Activated CD4-positive, alpha-beta T cell treated with anti-CD3 and anti-CD28 coated beads, Interleukin-2, amount 50 U/mL, for 4 hours (primary cell): ENCODE data around the gene HEATR5B.
A peak's percentile ranks its signal among the peaks of the same experiment; 100 is the strongest.
"Not testable (repeated sequence)": the region's sequence is repeated elsewhere in the genome, so short reads cannot be mapped to it uniquely, and the experiment has no call there.

ENCODE experiments used
- DNase-seq, 2 experiments: peaks; one replicate each; pipeline ENCODE4 v3.0.0-alpha.2; 2020

HEATR5B gene

GRCh38 chr2:36976065-36976464 is 108.1 kb downstream of the HEATR5B start:
- no peak for DNase-seq

- DNase-seq, result no peak
Observed at GRCh38 chr2:36975306-36975705, 108.9 kb downstream of the HEATR5B start.

GRCh38 chr2:36973320-36973719 is 110.9 kb downstream of the HEATR5B start:
- DNase-seq, result no peak

GRCh38 chr2:36971990-36972389 is 112.2 kb downstream of the HEATR5B start:
- no peak for DNase-seq

GRCh38 chr2:36967236-36967876 is 116.8 kb downstream of the HEATR5B start:
- DNase-seq, result no peak

- peak; percentile 95 to 97 for DNase-seq
Observed at GRCh38 chr2:36966370-36967235, 117.6 kb downstream of the HEATR5B start, which contains the start of gene STRN. TSS of gene STRN (minus strand) at chr2:36966536. CDS start at chr2:36966463, 73 bp downstream.

- DNase-seq, result peak in 1 of 2 experiments; percentile 3
Observed at GRCh38 chr2:36965751-36966369, 118.3 kb downstream of the HEATR5B start.

- no peak for DNase-seq
Observed at GRCh38 chr2:36965206-36965605, 119.0 kb downstream of the HEATR5B start.

GRCh38 chr2:36964496-36965058 is 119.6 kb downstream of the HEATR5B start:
- DNase-seq, result no peak

- no peak for DNase-seq
Observed at GRCh38 chr2:36963734-36964133, 120.4 kb downstream of the HEATR5B start.

- no peak for DNase-seq
Observed at GRCh38 chr2:36963106-36963505, 121.1 kb downstream of the HEATR5B start.

GRCh38 chr2:36960773-36961172 is 123.4 kb downstream of the HEATR5B start:
- DNase-seq, result no peak

GRCh38 chr2:36960005-36960675 is 124.0 kb downstream of the HEATR5B start:
- DNase-seq, result no peak

GRCh38 chr2:36954977-36955607 is 129.1 kb downstream of the HEATR5B start:
- no peak for DNase-seq

- DNase-seq, result no peak
Observed at GRCh38 chr2:36952748-36953197, 131.4 kb downstream of the HEATR5B start.

GRCh38 chr2:36951574-36951973 is 132.6 kb downstream of the HEATR5B start:
- no peak for DNase-seq

- no peak for DNase-seq
Observed at GRCh38 chr2:36951027-36951518, 133.1 kb downstream of the HEATR5B start.

GRCh38 chr2:36949845-36950244 is 134.3 kb downstream of the HEATR5B start:
- DNase-seq, result no peak

- not testable (repeated sequence) for DNase-seq
Observed at GRCh38 chr2:36945240-36945639, 138.9 kb downstream of the HEATR5B start.

GRCh38 chr2:36941867-36942266 is 142.3 kb downstream of the HEATR5B start:
- DNase-seq, result no peak

GRCh38 chr2:36936526-36936925 is 147.6 kb downstream of the HEATR5B start:
- not testable (repeated sequence) for DNase-seq

GRCh38 chr2:36931688-36932087 is 152.5 kb downstream of the HEATR5B start:
- DNase-seq, result not testable (repeated sequence)
